Liver (tissue), 9 donors: ENCODE results near the gene ABHD5. TPM values are rescaled to one million over a fixed set of nuclear protein-coding genes. Genes with fewer than 3 reads are reported as not detected.

Experiments used
- DNase-seq: peaks from one replicate; pipeline ENCODE4 v3.0.0-alpha.2; 2017; ENCODE audit warnings: low spot score
- H3K27ac ChIP-seq, 2 donors: one replicate each; pipeline ENCODE4 v1.7.0; 2013; ENCODE audit warnings: inconsistent platforms in 2 of 2, low read length in 2 of 2, control low read depth in 1 of 2, low read depth in 1 of 2, mild to moderate bottlenecking in 1 of 2
- H3K27me3 ChIP-seq, 4 donors: one replicate each; pipeline versions ENCODE4 v1.6.1 to v1.7.0; 2013; ENCODE audit warnings: low read length in 3 of 4, inconsistent platforms in 1 of 4, mild to moderate bottlenecking in 1 of 4, moderate library complexity in 1 of 4; ENCODE audit not compliant: control insufficient read depth in 4 of 4, insufficient read depth in 4 of 4
- H3K36me3 ChIP-seq, 4 donors: one replicate each; pipeline versions ENCODE4 v1.6.1 to v1.7.0; 2013; ENCODE audit warnings: low read length in 3 of 4, mild to moderate bottlenecking in 3 of 4, low read depth in 1 of 4, moderate library complexity in 1 of 4; ENCODE audit not compliant: control insufficient read depth in 4 of 4, insufficient read depth in 3 of 4
- H3K4me1 ChIP-seq, 4 donors: one replicate each; pipeline versions ENCODE4 v1.6.1 to v1.7.0; 2013; ENCODE audit warnings: low read length in 3 of 4, mild to moderate bottlenecking in 3 of 4, moderate library complexity in 1 of 4; ENCODE audit not compliant: control insufficient read depth in 4 of 4, insufficient read depth in 4 of 4
- H3K4me3 ChIP-seq, 3 donors: one replicate each; pipeline versions ENCODE4 v1.6.1 to v1.7.0; 2013; ENCODE audit warnings: low read length in 3 of 3, control low read depth in 1 of 3, low read depth in 1 of 3, mild to moderate bottlenecking in 1 of 3
- H3K9ac ChIP-seq, 2 donors: one replicate each; pipeline ENCODE4 v1.7.0; 2013; ENCODE audit warnings: low read length in 2 of 2, mild to moderate bottlenecking in 2 of 2, moderate library complexity in 2 of 2, control low read depth in 1 of 2, low read depth in 1 of 2
- H3K9me3 ChIP-seq, 4 donors: one replicate each; pipeline versions ENCODE4 v1.6.1 to v1.7.0; 2013; ENCODE audit warnings: low read length in 3 of 4; ENCODE audit not compliant: control insufficient read depth in 4 of 4
- EGR1 ChIP-seq, 2 donors: IDR thresholded peaks; 2 replicates each; pipeline ENCODE4 v1.6.1; 2016 to 2018; ENCODE audit warnings: antibody characterized with exemption in 2 of 2, low read depth in 2 of 2
- FOXA2 ChIP-seq: IDR thresholded peaks from 2 replicates; pipeline ENCODE4 v1.6.1; 2016; ENCODE audit warnings: antibody characterized with exemption
- GABPA ChIP-seq, 2 donors: IDR thresholded peaks in 1 of 2; conservative IDR thresholded peaks in 1 of 2; 2 replicates each; pipeline ENCODE4 v1.6.1; 2016; ENCODE audit warnings: antibody characterized with exemption in 2 of 2, mild to moderate bottlenecking in 1 of 2, moderate library complexity in 1 of 2
- HNF4A ChIP-seq, 2 donors: conservative IDR thresholded peaks; 2 replicates each; pipeline ENCODE4 v1.6.1; 2016; ENCODE audit warnings: antibody characterized with exemption in 2 of 2, mild to moderate bottlenecking in 2 of 2
- JUND ChIP-seq, 2 donors: IDR thresholded peaks; 2 replicates each; pipeline ENCODE4 v1.6.1; 2016; ENCODE audit warnings: antibody characterized with exemption in 2 of 2
- NR2F2 ChIP-seq: IDR thresholded peaks from 2 replicates; pipeline ENCODE4 v1.6.1; 2016; ENCODE audit warnings: antibody characterized with exemption
- RAD21 ChIP-seq, 2 donors: IDR thresholded peaks; 2 replicates each; pipeline ENCODE4 v1.6.1; 2016; ENCODE audit warnings: antibody characterized with exemption in 2 of 2, mild to moderate bottlenecking in 2 of 2
- RXRA ChIP-seq, 2 donors: IDR thresholded peaks; 2 replicates each; pipeline ENCODE4 v1.6.1; 2017 to 2018; ENCODE audit warnings: antibody characterized with exemption in 2 of 2, mild to moderate bottlenecking in 1 of 2
- SP1 ChIP-seq: IDR thresholded peaks from 2 replicates; pipeline ENCODE4 v1.6.1; 2018; ENCODE audit warnings: antibody characterized with exemption, mild to moderate bottlenecking
- TAF1 ChIP-seq: conservative IDR thresholded peaks from 2 replicates; pipeline ENCODE4 v1.6.1; 2016; ENCODE audit warnings: antibody characterized with exemption, mild to moderate bottlenecking
- ZBTB33 ChIP-seq: IDR thresholded peaks from 2 replicates; pipeline ENCODE4 v1.6.1; 2016; ENCODE audit warnings: antibody characterized with exemption
- WGBS: extraction: QIAGEN DNeasy Blood & Tissue Kit; methylation state at CpG from one replicate; pipeline ENCODE4 v1.1.7; 2013; 5-methylcytosine and 5-hydroxymethylcytosine counted together
- polyA plus RNA-seq, 2 donors: library from polyadenylated mRNA; stranded (reverse) in 1 of 2; unstranded in 1 of 2; fragments of 200-250 nt in 1 of 2; fragments of >200 nt in 1 of 2; fragmentation: Nextera tagmentation in 1 of 2; extraction: Ambion mirVana in 1 of 2; gene quantifications; one replicate each; pipeline versions ENCODE4 v1.2.1 to v1.2.3, GENCODE V29; 2013 to 2015
- total RNA-seq, 2 donors: library from RNA; depleted of rRNA; stranded (reverse); fragments of >200 nt; gene quantifications; one replicate each; pipeline ENCODE4 v1.2.3, GENCODE V29; 2014
- TF ChIP-seq, protein P1 (sequence below): IDR thresholded peaks from 2 replicates; pipeline ENCODE4 v1.6.1; 2016; ENCODE audit warnings: antibody characterized with exemption
- TF ChIP-seq, protein P2 (sequence below): IDR thresholded peaks from 2 replicates; pipeline ENCODE4 v1.6.1; 2016; ENCODE audit warnings: antibody characterized with exemption
- TF ChIP-seq, protein P3 (sequence below): IDR thresholded peaks from 2 replicates; pipeline ENCODE4 v1.6.1; 2016; ENCODE audit warnings: antibody characterized with exemption, mild to moderate bottlenecking
- TF ChIP-seq, protein P4 (sequence below): fragments of 150-350 bp; IDR thresholded peaks from 2 replicates; pipeline ENCODE4 v1.5.1; 2017; ENCODE audit warnings: improper control_type of control experiment, low read depth, low read length; ENCODE audit not compliant: missing input control
- donor health status: healthy.
- donor health status: healthy.
- donor health status: healthy.
- donor health status: healthy.
- donor health status: healthy.

ABHD5 gene
- total and polyA plus RNA-seq, 4 donors = 9.2 to 25.8 (median 16.1) TPM

GRCh38 chr3:43647331-43648166 is 43.2 kb upstream of the ABHD5 start:
- no peak for DNase-seq
- no peaks in the 10 kb centered on the region for H3K27me3 ChIP-seq
- TF ChIP-seq, protein P1, sequence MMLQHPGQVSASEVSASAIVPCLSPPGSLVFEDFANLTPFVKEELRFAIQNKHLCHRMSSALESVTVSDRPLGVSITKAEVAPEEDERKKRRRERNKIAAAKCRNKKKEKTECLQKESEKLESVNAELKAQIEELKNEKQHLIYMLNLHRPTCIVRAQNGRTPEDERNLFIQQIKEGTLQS = no peak
- no peak for TF ChIP-seq FOXA2
- TF ChIP-seq GABPA (IDR thresholded peaks at IDR 0.05 in 1 of 2, conservative IDR thresholded peaks at IDR 0.05 in 1 of 2) = no peak
- no peak for TF ChIP-seq TAF1
- TF ChIP-seq, protein P2, sequence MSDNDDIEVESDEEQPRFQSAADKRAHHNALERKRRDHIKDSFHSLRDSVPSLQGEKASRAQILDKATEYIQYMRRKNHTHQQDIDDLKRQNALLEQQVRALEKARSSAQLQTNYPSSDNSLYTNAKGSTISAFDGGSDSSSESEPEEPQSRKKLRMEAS = no peak
- TF ChIP-seq, protein P3, sequence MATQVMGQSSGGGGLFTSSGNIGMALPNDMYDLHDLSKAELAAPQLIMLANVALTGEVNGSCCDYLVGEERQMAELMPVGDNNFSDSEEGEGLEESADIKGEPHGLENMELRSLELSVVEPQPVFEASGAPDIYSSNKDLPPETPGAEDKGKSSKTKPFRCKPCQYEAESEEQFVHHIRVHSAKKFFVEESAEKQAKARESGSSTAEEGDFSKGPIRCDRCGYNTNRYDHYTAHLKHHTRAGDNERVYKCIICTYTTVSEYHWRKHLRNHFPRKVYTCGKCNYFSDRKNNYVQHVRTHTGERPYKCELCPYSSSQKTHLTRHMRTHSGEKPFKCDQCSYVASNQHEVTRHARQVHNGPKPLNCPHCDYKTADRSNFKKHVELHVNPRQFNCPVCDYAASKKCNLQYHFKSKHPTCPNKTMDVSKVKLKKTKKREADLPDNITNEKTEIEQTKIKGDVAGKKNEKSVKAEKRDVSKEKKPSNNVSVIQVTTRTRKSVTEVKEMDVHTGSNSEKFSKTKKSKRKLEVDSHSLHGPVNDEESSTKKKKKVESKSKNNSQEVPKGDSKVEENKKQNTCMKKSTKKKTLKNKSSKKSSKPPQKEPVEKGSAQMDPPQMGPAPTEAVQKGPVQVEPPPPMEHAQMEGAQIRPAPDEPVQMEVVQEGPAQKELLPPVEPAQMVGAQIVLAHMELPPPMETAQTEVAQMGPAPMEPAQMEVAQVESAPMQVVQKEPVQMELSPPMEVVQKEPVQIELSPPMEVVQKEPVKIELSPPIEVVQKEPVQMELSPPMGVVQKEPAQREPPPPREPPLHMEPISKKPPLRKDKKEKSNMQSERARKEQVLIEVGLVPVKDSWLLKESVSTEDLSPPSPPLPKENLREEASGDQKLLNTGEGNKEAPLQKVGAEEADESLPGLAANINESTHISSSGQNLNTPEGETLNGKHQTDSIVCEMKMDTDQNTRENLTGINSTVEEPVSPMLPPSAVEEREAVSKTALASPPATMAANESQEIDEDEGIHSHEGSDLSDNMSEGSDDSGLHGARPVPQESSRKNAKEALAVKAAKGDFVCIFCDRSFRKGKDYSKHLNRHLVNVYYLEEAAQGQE = no peak
- no peak for TF ChIP-seq EGR1 (IDR thresholded peaks at IDR 0.05; ENCODE audit: low read depth in 2 of 2)
- no peak for TF ChIP-seq RAD21 (IDR thresholded peaks at IDR 0.05)
- TF ChIP-seq, protein P4, sequence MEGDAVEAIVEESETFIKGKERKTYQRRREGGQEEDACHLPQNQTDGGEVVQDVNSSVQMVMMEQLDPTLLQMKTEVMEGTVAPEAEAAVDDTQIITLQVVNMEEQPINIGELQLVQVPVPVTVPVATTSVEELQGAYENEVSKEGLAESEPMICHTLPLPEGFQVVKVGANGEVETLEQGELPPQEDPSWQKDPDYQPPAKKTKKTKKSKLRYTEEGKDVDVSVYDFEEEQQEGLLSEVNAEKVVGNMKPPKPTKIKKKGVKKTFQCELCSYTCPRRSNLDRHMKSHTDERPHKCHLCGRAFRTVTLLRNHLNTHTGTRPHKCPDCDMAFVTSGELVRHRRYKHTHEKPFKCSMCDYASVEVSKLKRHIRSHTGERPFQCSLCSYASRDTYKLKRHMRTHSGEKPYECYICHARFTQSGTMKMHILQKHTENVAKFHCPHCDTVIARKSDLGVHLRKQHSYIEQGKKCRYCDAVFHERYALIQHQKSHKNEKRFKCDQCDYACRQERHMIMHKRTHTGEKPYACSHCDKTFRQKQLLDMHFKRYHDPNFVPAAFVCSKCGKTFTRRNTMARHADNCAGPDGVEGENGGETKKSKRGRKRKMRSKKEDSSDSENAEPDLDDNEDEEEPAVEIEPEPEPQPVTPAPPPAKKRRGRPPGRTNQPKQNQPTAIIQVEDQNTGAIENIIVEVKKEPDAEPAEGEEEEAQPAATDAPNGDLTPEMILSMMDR = no peak
- no peak for TF ChIP-seq ZBTB33
- no peaks in the 10 kb centered on the region for H3K9me3 ChIP-seq
- H3K9ac ChIP-seq = no peak overlapping the region
- no peak overlapping the region for H3K27ac ChIP-seq
- no peaks in the 10 kb centered on the region for H3K36me3 ChIP-seq
- H3K4me3 ChIP-seq = no peak overlapping the region
- peaks cover 0 to 9% (median under 1%) of the 10 kb centered on the region in 4 donors for H3K4me1 ChIP-seq
- WGBS = 76% methylated on average over 6 of the region's 6 CpGs

GRCh38 chr3:43648957-43649356 is 41.8 kb upstream of the ABHD5 start:
- H3K27ac ChIP-seq = no peak overlapping the region
- H3K9ac ChIP-seq = no peak overlapping the region
- no peaks in the 10 kb centered on the region for H3K9me3 ChIP-seq
- no peak overlapping the region for H3K4me3 ChIP-seq
- no peaks in the 10 kb centered on the region for H3K27me3 ChIP-seq
- peaks cover 0 to 9% (median under 1%) of the 10 kb centered on the region in 4 donors for H3K4me1 ChIP-seq
- WGBS = 88% methylated on average over 3 of the region's 3 CpGs
- H3K36me3 ChIP-seq = no peaks in the 10 kb centered on the region
- DNase-seq = no peak
- no peak for TF ChIP-seq NR2F2
- no peak for TF ChIP-seq SP1
- no peak for TF ChIP-seq EGR1 (IDR thresholded peaks at IDR 0.05; ENCODE audit: low read depth in 2 of 2)
- TF ChIP-seq, protein P2 = no peak
- TF ChIP-seq, protein P3 = no peak
- no peak for TF ChIP-seq JUND (IDR thresholded peaks at IDR 0.05)
- no peak for TF ChIP-seq RXRA (IDR thresholded peaks at IDR 0.05)
- no peak for TF ChIP-seq GABPA (IDR thresholded peaks at IDR 0.05 in 1 of 2, conservative IDR thresholded peaks at IDR 0.05 in 1 of 2)
- no peak for TF ChIP-seq HNF4A (conservative IDR thresholded peaks at IDR 0.05)
- TF ChIP-seq, protein P1 = no peak
